Naive thymus-derived CD4-positive, alpha-beta T cell (primary cell): Measurements from ENCODE around the gene ADNP2. TPM values are rescaled to one million over a fixed set of nuclear protein-coding genes. Genes with fewer than 3 reads are reported as not detected.
"Not testable (repeated sequence)": the region's sequence is repeated elsewhere in the genome, so short reads cannot be mapped to it uniquely, and the experiment has no call there.

ENCODE experiments used
- ATAC-seq: fragments of 150-1000 bp; cut with Tn5 transposase; 2 replicates; pipeline ENCODE4 v1.10.0; 2021; ENCODE audit warnings: mild to moderate bottlenecking, moderate library complexity
- CTCF ChIA-PET: fragments of 350-600 bp; sonication (Branson Sonifier 250); formaldehyde crosslinking; loops from one replicate; lab custom pipeline; 2021; ENCODE audit warnings: antibody characterized with exemption; lab: Charles Lee
- POLR2A ChIA-PET: fragments of 350-600 bp; sonication (Branson Sonifier 250); formaldehyde crosslinking; loops from one replicate; lab custom pipeline; 2021; ENCODE audit warnings: antibody characterized with exemption, inconsistent platforms; lab: Charles Lee
- DNase-seq, 9 donors: peaks; one replicate each; pipeline versions ENCODE4 v3.0.0 to v3.0.0-alpha.2; 2020 to 2022; ENCODE audit warnings: mixed read lengths in 1 of 9
- H3K27ac ChIP-seq: one replicate; pipeline ENCODE4 v1.7.0; 2013; ENCODE audit warnings: mild to moderate bottlenecking, low read depth, low read length, moderate library complexity
- H3K27me3 ChIP-seq, 2 donors: one replicate each; pipeline ENCODE4 v1.7.0; 2013; ENCODE audit warnings: low read length in 2 of 2, mild to moderate bottlenecking in 2 of 2, moderate library complexity in 2 of 2; ENCODE audit not compliant: control insufficient read depth in 2 of 2, insufficient read depth in 2 of 2
- H3K36me3 ChIP-seq, 3 experiments: 1 replicate in 2 of 3; 2 replicates in 1 of 3; pipeline ENCODE4 v1.7.0; 2013; ENCODE audit warnings: low read length in 3 of 3, mild to moderate bottlenecking in 3 of 3, moderate library complexity in 1 of 3; ENCODE audit not compliant: insufficient read depth in 3 of 3, control insufficient read depth in 2 of 3
- H3K4me1 ChIP-seq, 2 donors: one replicate each; pipeline ENCODE4 v1.7.0; 2013; ENCODE audit warnings: low read length in 2 of 2, mild to moderate bottlenecking in 2 of 2, moderate library complexity in 1 of 2; ENCODE audit not compliant: control insufficient read depth in 2 of 2, insufficient read depth in 2 of 2
- H3K4me3 ChIP-seq: 2 replicates; pipeline ENCODE4 v1.7.0; 2013; ENCODE audit warnings: mild to moderate bottlenecking, low read length
- H3K9me3 ChIP-seq, 3 experiments: 1 replicate in 2 of 3; 2 replicates in 1 of 3; pipeline ENCODE4 v1.7.0; 2013; ENCODE audit warnings: low read length in 3 of 3; ENCODE audit not compliant: control insufficient read depth in 2 of 3
- H3K27ac Mint-ChIP-seq, 9 donors: one replicate each; pipeline ENCODE4 v1.8.0; 2020 to 2022; ENCODE audit warnings: mixed read lengths in 9 of 9, mild to moderate bottlenecking in 8 of 9, moderate library complexity in 5 of 9, inconsistent platforms in 2 of 9
- H3K27me3 Mint-ChIP-seq, 5 donors: one replicate each; pipeline ENCODE4 v1.8.0; 2021 to 2022; ENCODE audit warnings: mixed read lengths in 5 of 5, mild to moderate bottlenecking in 1 of 5
- H3K36me3 Mint-ChIP-seq, 5 donors: one replicate each; pipeline ENCODE4 v1.8.0; 2020 to 2022; ENCODE audit warnings: mixed read lengths in 5 of 5, mild to moderate bottlenecking in 3 of 5, inconsistent platforms in 1 of 5
- H3K4me1 Mint-ChIP-seq, 7 donors: one replicate each; pipeline ENCODE4 v1.8.0; 2020 to 2022; ENCODE audit warnings: mixed read lengths in 7 of 7, mild to moderate bottlenecking in 3 of 7, inconsistent platforms in 1 of 7
- H3K4me3 Mint-ChIP-seq, 10 donors: one replicate each; pipeline ENCODE4 v1.8.0; 2020 to 2022; ENCODE audit warnings: mild to moderate bottlenecking in 10 of 10, mixed read lengths in 10 of 10, moderate library complexity in 6 of 10, inconsistent platforms in 2 of 10
- H3K9me3 Mint-ChIP-seq, 11 donors: one replicate each; pipeline ENCODE4 v1.8.0; 2020 to 2022; ENCODE audit warnings: mixed read lengths in 11 of 11, mild to moderate bottlenecking in 4 of 11, inconsistent platforms in 1 of 11, moderate library complexity in 1 of 11
- intact Hi-C, 2 donors: fragments of 100-400 bp; cut with micrococcal nuclease; formaldehyde crosslinking; loops; one replicate each; pipeline ENCODE4 v1.15.1; 2023
- polyA plus RNA-seq, 2 donors: library from polyadenylated mRNA; unstranded; fragments of 300-500 nt; fragmentation: Illumina TruSeq; gene quantifications; one replicate each; pipeline ENCODE4 v1.2.3, GENCODE V29; 2021
- total RNA-seq, 6 experiments: library from RNA in 5 of 6; stranded (reverse) in 5 of 6; gene quantifications; 1 replicate in 5 of 6; 2 replicates in 1 of 6; pipeline ENCODE4 v1.2.3 and lab custom pipeline; 2021 to 2026

ADNP2 gene
- total and polyA plus RNA-seq, 7 experiments from 2014 or later, result 10.3 to 41.4 (median 22.1) TPM

DNA sequence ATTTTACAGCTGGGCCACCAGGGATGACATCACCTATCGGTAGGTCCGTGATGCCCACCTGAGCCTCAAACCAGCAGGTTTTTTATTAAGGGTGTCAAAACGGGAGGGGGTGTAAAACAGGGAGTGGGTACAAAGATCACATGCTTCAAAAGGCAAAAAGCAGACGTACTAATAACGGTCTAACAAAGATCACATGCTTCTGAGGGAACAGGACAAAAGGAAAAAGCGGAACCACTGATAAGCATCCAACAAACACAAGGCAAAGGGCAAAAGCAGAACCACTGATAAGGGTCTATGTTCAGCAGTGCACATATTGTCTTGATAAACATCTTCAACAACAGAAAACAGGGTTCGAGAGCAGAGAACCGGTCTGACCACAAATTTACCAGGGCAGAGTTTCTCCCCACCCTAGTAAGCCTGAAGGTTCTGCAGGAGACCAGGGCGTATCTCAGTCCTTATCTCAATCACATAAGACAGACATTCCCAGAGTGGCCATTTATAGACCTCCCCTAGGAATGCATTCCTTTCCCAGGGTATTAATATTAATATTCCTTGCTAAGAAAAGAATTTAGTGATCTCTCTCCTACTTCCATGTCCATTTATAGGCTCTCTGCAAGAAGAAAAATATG is 55.8 kb downstream of the ADNP2 start:
- CTCF ChIA-PET, H3K27ac ChIP-seq, H3K27ac Mint-ChIP-seq, POLR2A ChIA-PET, H3K27me3 ChIP-seq, H3K36me3 Mint-ChIP-seq, H3K4me3 Mint-ChIP-seq, H3K4me1 Mint-ChIP-seq, DNase-seq, intact Hi-C loops, H3K4me3 ChIP-seq, ATAC-seq, H3K36me3 ChIP-seq, H3K4me1 ChIP-seq: not testable (repeated sequence)
- Mint-ChIP-seq H3K9me3 (peaks cover 0 to 36% (median 14%) of the 10 kb centered on the region in 11 donors), H3K27me3 (peaks cover 4 to 43% (median 25%) of the 10 kb centered on the region in 5 donors)
- H3K9me3 ChIP-seq, result peaks cover 0 to 10% (median 0%) of the 10 kb centered on the region in 3 experiments

DNA sequence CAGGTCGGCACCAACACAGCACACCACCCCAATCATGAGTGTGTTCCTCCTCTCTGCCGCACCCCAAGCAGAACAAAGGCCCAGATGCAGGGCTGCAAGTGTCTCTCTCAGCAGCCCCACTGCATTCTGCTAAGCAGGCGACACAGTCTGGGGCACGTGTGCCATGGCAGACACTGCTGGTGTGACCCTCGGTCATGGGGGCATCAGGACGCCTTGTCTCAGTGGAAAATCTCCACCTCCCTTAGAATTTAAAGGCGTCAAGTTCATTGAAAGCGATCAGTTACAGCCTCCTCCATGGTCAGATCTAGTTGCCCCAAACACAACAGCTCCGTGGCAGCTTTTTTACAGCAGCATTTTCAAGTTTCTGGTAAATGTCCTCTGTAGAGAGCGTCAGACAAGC is 57.2 kb downstream of the ADNP2 start:
- Mint-ChIP-seq H3K4me1 (peaks cover 0 to 5% (median 0%) of the 10 kb centered on the region in 7 donors), H3K27ac (no peak overlapping the region), H3K9me3 (peaks cover 0 to 36% (median 14%) of the 10 kb centered on the region in 11 donors), H3K27me3 (peaks cover 6 to 47% (median 31%) of the 10 kb centered on the region in 5 donors), H3K36me3 (peaks cover 0 to 4% (median 0%) of the 10 kb centered on the region in 5 donors), H3K4me3 (no peak overlapping the region)
- DNase-seq (no peak), ATAC-seq (no peak)
- Histone ChIP-seq H3K27me3 (no peaks in the 10 kb centered on the region), H3K36me3 (no peaks in the 10 kb centered on the region), H3K27ac (no peak overlapping the region), H3K4me1 (peaks cover 0 to under 1% of the 10 kb centered on the region in 2 donors), H3K4me3 (no peak overlapping the region), H3K9me3 (peaks cover 0 to 10% (median 0%) of the 10 kb centered on the region in 3 experiments)
- ChIA-PET POLR2A (no interaction called here), CTCF (interaction anchor here (0.7 kb wide), 1 partner anchor 303 kb away, joined by 4 read pairs; no protein-coding TSS in a partner anchor)
- intact Hi-C loops, result no loop called here

DNA sequence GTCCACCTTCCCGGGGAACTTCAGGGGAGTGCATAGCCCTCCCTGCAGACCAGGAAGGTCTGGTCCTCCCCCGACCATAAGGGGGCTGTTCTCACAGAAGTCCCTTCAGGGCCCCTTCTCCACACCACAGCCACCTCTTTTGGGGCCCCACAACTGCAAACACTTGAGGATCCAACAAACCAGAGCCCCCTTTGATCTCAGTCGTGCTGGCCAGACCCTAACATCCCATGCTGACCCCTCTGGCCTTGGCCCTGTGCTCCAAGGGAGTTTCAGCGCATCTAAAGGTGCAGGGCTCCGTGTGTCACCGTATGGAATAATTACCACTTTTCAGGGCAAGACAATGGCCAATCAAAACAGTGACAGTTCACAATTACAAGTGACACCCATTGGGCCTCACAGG is 57.7 kb downstream of the ADNP2 start:
- Mint-ChIP-seq H3K4me1 (peaks cover 2 to 9% (median 4%) of the 10 kb centered on the region in 7 donors), H3K4me3 (no peak overlapping the region), H3K36me3 (peaks cover 0 to 4% (median 0%) of the 10 kb centered on the region in 5 donors), H3K27me3 (peaks cover 10 to 48% (median 36%) of the 10 kb centered on the region in 5 donors), H3K9me3 (peaks cover 0 to 36% (median 14%) of the 10 kb centered on the region in 11 donors), H3K27ac (no peak overlapping the region)
- DNase-seq (no peak), ATAC-seq (no peak)
- no peak overlapping the region for H3K4me3 ChIP-seq
- H3K36me3 ChIP-seq, result no peaks in the 10 kb centered on the region
- no peaks in the 10 kb centered on the region for H3K27me3 ChIP-seq
- H3K9me3 ChIP-seq, result peaks cover 0 to 10% (median 0%) of the 10 kb centered on the region in 3 experiments
- intact Hi-C loops, result no loop called here
- POLR2A ChIA-PET, result no interaction called here
- H3K4me1 ChIP-seq, result peaks cover 0 to 4% of the 10 kb centered on the region in 2 donors
- H3K27ac ChIP-seq, result no peak overlapping the region
- CTCF ChIA-PET, result no interaction called here

DNA sequence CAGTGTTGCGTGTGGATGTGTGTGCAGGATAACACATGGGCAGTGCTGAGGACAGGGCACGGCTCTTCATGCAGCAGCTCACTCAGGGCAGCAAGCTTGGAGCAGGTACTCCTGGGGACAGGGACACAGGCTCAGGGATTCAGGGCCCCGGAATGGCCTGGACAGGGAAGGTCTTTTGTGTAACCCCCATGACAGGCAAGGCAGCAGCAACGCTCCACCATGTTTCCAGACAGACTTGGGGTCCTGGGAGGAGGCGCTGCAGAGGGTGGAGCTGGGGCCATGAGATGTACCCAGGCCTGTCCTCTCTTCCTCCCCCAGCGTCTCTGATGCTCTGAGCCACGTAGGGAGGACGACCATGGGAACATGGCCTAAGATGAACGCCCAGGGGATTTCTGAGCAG is 58.3 kb downstream of the ADNP2 start:
- H3K4me1 ChIP-seq, result peaks cover 0 to 6% of the 10 kb centered on the region in 2 donors
- peaks cover 0 to 36% (median 14%) of the 10 kb centered on the region in 11 donors for H3K9me3 Mint-ChIP-seq
- peaks cover 2 to 9% (median 5%) of the 10 kb centered on the region in 7 donors for H3K4me1 Mint-ChIP-seq
- H3K4me3 ChIP-seq, result no peak overlapping the region
- peaks cover 11 to 47% (median 34%) of the 10 kb centered on the region in 5 donors for H3K27me3 Mint-ChIP-seq
- H3K9me3 ChIP-seq, result peaks cover 0 to 10% (median 0%) of the 10 kb centered on the region in 3 experiments
- H3K27ac ChIP-seq, result no peak overlapping the region
- POLR2A ChIA-PET, result no interaction called here
- no peak overlapping the region for H3K27ac Mint-ChIP-seq
- no peaks in the 10 kb centered on the region for H3K36me3 ChIP-seq
- intact Hi-C loops, result no loop called here
- ATAC-seq (no peak), DNase-seq (no peak)
- CTCF ChIA-PET, result no interaction called here
- H3K4me3 Mint-ChIP-seq, result no peak overlapping the region
- H3K36me3 Mint-ChIP-seq, result peaks cover 0 to 3% (median 0%) of the 10 kb centered on the region in 5 donors
- no peaks in the 10 kb centered on the region for H3K27me3 ChIP-seq

DNA sequence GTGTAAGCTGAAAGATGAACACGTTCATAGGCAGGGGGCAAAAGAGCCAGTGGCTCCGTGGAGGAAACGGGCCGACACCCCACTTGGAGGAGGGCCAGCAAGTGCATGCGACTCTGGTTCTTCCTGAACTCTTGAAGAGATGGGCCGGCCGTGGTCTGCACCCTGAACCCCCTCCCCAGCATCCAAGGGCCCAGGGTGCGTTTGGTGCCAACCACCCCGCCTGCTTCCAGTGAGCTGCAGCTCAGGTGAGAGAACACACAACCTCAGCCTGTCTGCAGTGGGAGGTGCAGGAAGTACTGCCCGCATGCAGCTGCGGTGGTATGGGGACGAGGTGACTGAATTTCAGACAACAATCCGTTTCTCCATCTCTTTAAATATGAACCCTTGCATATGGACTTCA is 58.9 kb downstream of the ADNP2 start:
- H3K36me3 ChIP-seq, result no peaks in the 10 kb centered on the region
- H3K27ac Mint-ChIP-seq, result no peak overlapping the region

DNA sequence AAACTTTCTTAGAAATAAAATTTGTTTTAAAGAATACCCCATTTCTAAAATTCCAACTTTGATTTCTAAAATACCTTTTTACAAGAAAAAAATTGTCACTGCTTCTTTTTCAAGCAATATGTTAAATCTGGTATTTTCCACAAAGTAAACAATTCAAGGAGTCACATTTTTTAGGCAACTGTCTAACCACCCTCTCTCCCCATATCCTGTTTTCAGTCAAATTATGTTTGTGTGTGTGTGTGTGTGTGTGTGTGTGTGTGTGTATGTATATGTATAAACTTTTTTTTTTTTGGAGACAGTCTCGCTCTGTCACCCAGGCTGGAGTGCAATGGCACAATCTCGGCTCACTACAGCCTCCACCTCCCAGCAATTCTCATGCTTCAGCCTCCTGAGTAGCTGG is 59.3 kb downstream of the ADNP2 start:
- Histone ChIP-seq H3K27me3 (no peaks in the 10 kb centered on the region), H3K27ac (no peak overlapping the region), H3K4me3 (no peak overlapping the region), H3K9me3 (peaks cover 0 to 10% (median 0%) of the 10 kb centered on the region in 3 experiments), H3K36me3 (no peaks in the 10 kb centered on the region), H3K4me1 (peaks cover 0 to 14% of the 10 kb centered on the region in 2 donors)
- Mint-ChIP-seq H3K27ac (no peak overlapping the region), H3K4me1 (peaks cover 2 to 9% (median 5%) of the 10 kb centered on the region in 7 donors), H3K9me3 (peaks cover 0 to 36% (median 14%) of the 10 kb centered on the region in 11 donors), H3K4me3 (no peak overlapping the region), H3K36me3 (peaks cover 0 to 2% (median 0%) of the 10 kb centered on the region in 5 donors), H3K27me3 (peaks cover 11 to 46% (median 28%) of the 10 kb centered on the region in 5 donors)
- CTCF ChIA-PET, result no interaction called here
- POLR2A ChIA-PET, result no interaction called here
- intact Hi-C loops, result no loop called here
- ATAC-seq (no peak), DNase-seq (no peak)

More for the DNA sequence above, 58.9 kb downstream of the ADNP2 start:
- DNase-seq, result peak in 1 of 9 donors; percentile 9
- Mint-ChIP-seq H3K27me3 (peaks cover 11 to 44% (median 31%) of the 10 kb centered on the region in 5 donors), H3K36me3 (peaks cover 0 to 2% (median 0%) of the 10 kb centered on the region in 5 donors), H3K4me3 (no peak overlapping the region), H3K9me3 (peaks cover 0 to 36% (median 14%) of the 10 kb centered on the region in 11 donors), H3K4me1 (peaks cover 2 to 9% (median 5%) of the 10 kb centered on the region in 7 donors)
- POLR2A ChIA-PET, result no interaction called here
- Histone ChIP-seq H3K27ac (no peak overlapping the region), H3K4me3 (no peak overlapping the region), H3K9me3 (peaks cover 0 to 10% (median 0%) of the 10 kb centered on the region in 3 experiments), H3K27me3 (no peaks in the 10 kb centered on the region), H3K4me1 (peaks cover 0 to 12% of the 10 kb centered on the region in 2 donors)
- intact Hi-C loops, result no loop called here
- ATAC-seq, result no peak
- CTCF ChIA-PET, result no interaction called here
